ENCODE measurements around the gene MASP2.
"Not testable (repeated sequence)": the region's sequence is repeated elsewhere in the genome, so short reads cannot be mapped to it uniquely, and the experiment has no call there.

The MASP2 gene

GRCh38 chr1:11058595-11059154 is 11.6 kb upstream of the MASP2 start:
- DNase-seq (ENCODE audit: low read depth in 2 of 2) = no peak

- DNase-seq (ENCODE audit: low read depth in 2 of 2) = no peak
Observed at GRCh38 chr1:11058026-11058425, 11.0 kb upstream of the MASP2 start.

GRCh38 chr1:11057477-11057876 is 10.4 kb upstream of the MASP2 start:
- DNase-seq (ENCODE audit: low read depth in 2 of 2) = no peak

- no peak for DNase-seq (ENCODE audit: low read depth in 2 of 2)
Observed at GRCh38 chr1:11056504-11056903, 9.5 kb upstream of the MASP2 start.

- no peak for DNase-seq (ENCODE audit: low read depth in 2 of 2)
Observed at GRCh38 chr1:11055676-11056075, 8.6 kb upstream of the MASP2 start.

- DNase-seq (ENCODE audit: low read depth in 2 of 2) = no peak
Observed at GRCh38 chr1:11054666-11055065, 7.6 kb upstream of the MASP2 start.

- no peak for DNase-seq (ENCODE audit: low read depth in 2 of 2)
Observed at GRCh38 chr1:11054181-11054580, 7.1 kb upstream of the MASP2 start.

GRCh38 chr1:11053758-11054137 is 6.7 kb upstream of the MASP2 start:
- DNase-seq (ENCODE audit: low read depth in 2 of 2) = no peak

- DNase-seq (ENCODE audit: low read depth in 2 of 2) = no peak
Observed at GRCh38 chr1:11052839-11053757, 6.1 kb upstream of the MASP2 start.

GRCh38 chr1:11051781-11052511 is 4.9 kb upstream of the MASP2 start:
- DNase-seq (ENCODE audit: low read depth in 2 of 2) = no peak

- not testable (repeated sequence) for DNase-seq (ENCODE audit: low read depth in 2 of 2)
Observed at GRCh38 chr1:11051121-11051520, 4.1 kb upstream of the MASP2 start.

GRCh38 chr1:11046270-11046566 is 821 bp downstream of the MASP2 start:
- DNase-seq (ENCODE audit: low read depth in 2 of 2) = no peak

GRCh38 chr1:11045428-11046269 is 1.4 kb downstream of the MASP2 start:
- DNase-seq (ENCODE audit: low read depth in 2 of 2) = no peak

GRCh38 chr1:11044849-11045427 is 2.1 kb downstream of the MASP2 start:
- no peak for DNase-seq (ENCODE audit: low read depth in 2 of 2)

- no peak for DNase-seq (ENCODE audit: low read depth in 2 of 2)
Observed at GRCh38 chr1:11044086-11044848, 2.8 kb downstream of the MASP2 start.

GRCh38 chr1:11042995-11043874 is 3.8 kb downstream of the MASP2 start:
- DNase-seq (ENCODE audit: low read depth in 2 of 2) = no peak

GRCh38 chr1:11042065-11042464 is 5.0 kb downstream of the MASP2 start:
- DNase-seq (ENCODE audit: low read depth in 2 of 2) = no peak

GRCh38 chr1:11041048-11041447 is 6.0 kb downstream of the MASP2 start:
- DNase-seq (ENCODE audit: low read depth in 2 of 2) = no peak

- not testable (repeated sequence) for DNase-seq (ENCODE audit: low read depth in 2 of 2)
Observed at GRCh38 chr1:11040105-11040429, 7.0 kb downstream of the MASP2 start.
